ENCODE measurements around the gene PTPRM.
"Not testable (repeated sequence)": the region's sequence is repeated elsewhere in the genome, so short reads cannot be mapped to it uniquely, and the experiment has no call there.

The PTPRM gene

GRCh38 chr18:7950380-7951136 lies 383.4 kb downstream of the PTPRM start:
- no peak for DNase-seq (ENCODE audit: low read depth)

- DNase-seq (ENCODE audit: low read depth), result no peak
Observed at GRCh38 chr18:7953095-7953958, 386.2 kb downstream of the PTPRM start.

- DNase-seq (ENCODE audit: low read depth), result no peak
Observed at GRCh38 chr18:7954238-7954637, 387.1 kb downstream of the PTPRM start.

- DNase-seq (ENCODE audit: low read depth), result no peak
Observed at GRCh38 chr18:7955175-7955574, 388.1 kb downstream of the PTPRM start.

GRCh38 chr18:7957297-7957696 lies 390.2 kb downstream of the PTPRM start:
- no peak for DNase-seq (ENCODE audit: low read depth)

GRCh38 chr18:7958081-7958896 lies 391.2 kb downstream of the PTPRM start:
- no peak for DNase-seq (ENCODE audit: low read depth)

- DNase-seq (ENCODE audit: low read depth), result no peak
Observed at GRCh38 chr18:7958897-7959146, 391.7 kb downstream of the PTPRM start.

GRCh38 chr18:7966682-7967081 lies 399.6 kb downstream of the PTPRM start:
- not testable (repeated sequence) for DNase-seq (ENCODE audit: low read depth)

- DNase-seq (ENCODE audit: low read depth), result no peak
Observed at GRCh38 chr18:7974200-7974874, 407.2 kb downstream of the PTPRM start.

GRCh38 chr18:7977897-7978296 lies 410.8 kb downstream of the PTPRM start:
- DNase-seq (ENCODE audit: low read depth), result no peak

GRCh38 chr18:7978834-7979233 lies 411.7 kb downstream of the PTPRM start:
- no peak for DNase-seq (ENCODE audit: low read depth)

GRCh38 chr18:7979714-7980113 lies 412.6 kb downstream of the PTPRM start:
- no peak for DNase-seq (ENCODE audit: low read depth)

GRCh38 chr18:7980136-7980535 lies 413.0 kb downstream of the PTPRM start:
- DNase-seq (ENCODE audit: low read depth), result no peak

GRCh38 chr18:7980656-7981055 lies 413.5 kb downstream of the PTPRM start:
- DNase-seq (ENCODE audit: low read depth), result no peak

- no peak for DNase-seq (ENCODE audit: low read depth)
Observed at GRCh38 chr18:7982216-7982615, 415.1 kb downstream of the PTPRM start.

GRCh38 chr18:7987284-7987976 lies 420.3 kb downstream of the PTPRM start:
- no peak for DNase-seq (ENCODE audit: low read depth)

GRCh38 chr18:7990670-7991069 lies 423.6 kb downstream of the PTPRM start:
- DNase-seq (ENCODE audit: low read depth), result no peak

GRCh38 chr18:8001711-8002301 lies 434.7 kb downstream of the PTPRM start:
- DNase-seq (ENCODE audit: low read depth), result no peak

GRCh38 chr18:8003878-8004675 lies 437.0 kb downstream of the PTPRM start:
- no peak for DNase-seq (ENCODE audit: low read depth)

GRCh38 chr18:8004792-8005191 lies 437.7 kb downstream of the PTPRM start:
- no peak for DNase-seq (ENCODE audit: low read depth)
